Fibroblast of villous mesenchyme (primary cell): ENCODE results near the gene PPFIA4. TPM values are rescaled to one million over a fixed set of nuclear protein-coding genes. Genes with fewer than 3 reads are reported as not detected.

Experiments
- DNase-seq: peaks from one replicate; pipeline ENCODE4 v3.0.0-alpha.2; 2010; ENCODE audit warnings: low read depth
- H3K4me3 ChIP-seq: 2 replicates; pipeline ENCODE4 v1.5.1; 2011; ENCODE audit warnings: low read depth, mild to moderate bottlenecking, low read length
- CTCF ChIP-seq: IDR thresholded peaks from 2 replicates; pipeline ENCODE4 v1.5.1; 2012; ENCODE audit warnings: low read depth, mild to moderate bottlenecking, low read length; ENCODE audit not compliant: insufficient read depth
- total RNA-seq: library from RNA; depleted of rRNA; stranded (reverse); fragments of >200 nt; gene quantifications from 2 replicates; pipeline ENCODE4 v1.2.3, GENCODE V29; 2012

Gene PPFIA4
- total RNA-seq, 1 donor = 4.3 TPM

GRCh38 chr1:203048086-203048485, 21.8 kb downstream of the PPFIA4 start:
- no peak for DNase-seq
- TF ChIP-seq CTCF = no peak
- no peak overlapping the region for H3K4me3 ChIP-seq

- TF ChIP-seq CTCF = no peak
- H3K4me3 ChIP-seq = no peak overlapping the region
- no peak for DNase-seq
These were observed 22.3 kb downstream of the PPFIA4 start for GRCh38 chr1:203048555-203049051.

- DNase-seq = no peak
- no peak overlapping the region for H3K4me3 ChIP-seq
- TF ChIP-seq CTCF = no peak
These were observed 22.8 kb downstream of the PPFIA4 start for GRCh38 chr1:203049077-203049476.

- no peak for TF ChIP-seq CTCF
These were observed 23.4 kb downstream of the PPFIA4 start for GRCh38 chr1:203049576-203050180.

GRCh38 chr1:203050826-203051225, 24.5 kb downstream of the PPFIA4 start:
- no peak for DNase-seq
- no peak for TF ChIP-seq CTCF
- no peak overlapping the region for H3K4me3 ChIP-seq

More at GRCh38 chr1:203049576-203050180, 23.4 kb downstream of the PPFIA4 start:
- no peak for DNase-seq
- H3K4me3 ChIP-seq = no peak overlapping the region

- DNase-seq = no peak
- H3K4me3 ChIP-seq = no peak overlapping the region
- no peak for TF ChIP-seq CTCF
These were observed 25.6 kb downstream of the PPFIA4 start for GRCh38 chr1:203051841-203052324.

- no peak for DNase-seq
- no peak for TF ChIP-seq CTCF
- no peak overlapping the region for H3K4me3 ChIP-seq
These were observed 26.3 kb downstream of the PPFIA4 start for GRCh38 chr1:203052601-203053000.
